Measurements from ENCODE around the gene UBE2U.

DNA sequence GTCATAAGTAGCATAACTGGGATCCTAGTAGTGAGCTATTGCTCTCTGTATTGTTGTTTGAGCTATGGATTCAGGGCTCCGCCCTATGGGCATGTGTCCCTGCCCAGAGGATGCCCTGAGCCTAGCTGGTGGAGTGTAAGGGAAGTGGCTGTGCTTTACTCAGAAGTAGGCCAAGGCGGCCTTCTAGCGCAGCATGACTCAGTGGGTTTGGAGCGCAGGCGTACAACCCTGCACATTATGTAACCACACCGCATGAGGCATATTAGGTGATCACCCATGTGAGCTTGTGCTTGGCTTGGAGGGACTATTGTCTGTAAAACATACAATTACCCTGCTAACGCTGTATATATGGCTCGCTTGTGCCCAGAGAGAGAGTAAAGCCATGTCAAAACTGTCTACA is 11.1 kb upstream of the UBE2U start:
- TF ChIP-seq, protein P1, sequence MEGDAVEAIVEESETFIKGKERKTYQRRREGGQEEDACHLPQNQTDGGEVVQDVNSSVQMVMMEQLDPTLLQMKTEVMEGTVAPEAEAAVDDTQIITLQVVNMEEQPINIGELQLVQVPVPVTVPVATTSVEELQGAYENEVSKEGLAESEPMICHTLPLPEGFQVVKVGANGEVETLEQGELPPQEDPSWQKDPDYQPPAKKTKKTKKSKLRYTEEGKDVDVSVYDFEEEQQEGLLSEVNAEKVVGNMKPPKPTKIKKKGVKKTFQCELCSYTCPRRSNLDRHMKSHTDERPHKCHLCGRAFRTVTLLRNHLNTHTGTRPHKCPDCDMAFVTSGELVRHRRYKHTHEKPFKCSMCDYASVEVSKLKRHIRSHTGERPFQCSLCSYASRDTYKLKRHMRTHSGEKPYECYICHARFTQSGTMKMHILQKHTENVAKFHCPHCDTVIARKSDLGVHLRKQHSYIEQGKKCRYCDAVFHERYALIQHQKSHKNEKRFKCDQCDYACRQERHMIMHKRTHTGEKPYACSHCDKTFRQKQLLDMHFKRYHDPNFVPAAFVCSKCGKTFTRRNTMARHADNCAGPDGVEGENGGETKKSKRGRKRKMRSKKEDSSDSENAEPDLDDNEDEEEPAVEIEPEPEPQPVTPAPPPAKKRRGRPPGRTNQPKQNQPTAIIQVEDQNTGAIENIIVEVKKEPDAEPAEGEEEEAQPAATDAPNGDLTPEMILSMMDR (IDR thresholded peaks at IDR 0.05): no peak
- no peak for TF ChIP-seq POLR2A (IDR thresholded peaks at IDR 0.05)

Measured in adrenal gland (tissue), 5 donors.